Activated CD8-positive, alpha-beta T cell treated with anti-CD3 and anti-CD28 coated beads, Interleukin-2, amount 10 ng/mL, durations not matched to agents 7 days and 5 days (primary cell): ENCODE results near the gene CARD9. TPM values are rescaled to one million over a fixed set of nuclear protein-coding genes. Genes with fewer than 3 reads are reported as not detected.

Experiments used
- ATAC-seq: fragments of 150-1000 bp; cut with Tn5 transposase; one replicate; pipeline ENCODE4 v1.10.0; 2021; ENCODE audit warnings: moderate library complexity
- CTCF ChIA-PET: fragments of 350-600 bp; sonication (Branson Sonifier 250); formaldehyde crosslinking; loops from one replicate; lab custom pipeline; 2021; ENCODE audit warnings: antibody characterized with exemption; lab: Charles Lee
- POLR2A ChIA-PET: fragments of 350-600 bp; sonication (Branson Sonifier 250); formaldehyde crosslinking; loops from one replicate; lab custom pipeline; 2021; ENCODE audit warnings: antibody characterized with exemption; lab: Charles Lee
- DNase-seq: peaks from one replicate; pipeline ENCODE4 v3.0.0-alpha.2; 2020
- H3K27ac Mint-ChIP-seq: one replicate; pipeline ENCODE4 v1.8.0; 2021; ENCODE audit warnings: mild to moderate bottlenecking, mixed read lengths
- H3K27me3 Mint-ChIP-seq: one replicate; pipeline ENCODE4 v1.8.0; 2021; ENCODE audit warnings: low read depth, mixed read lengths
- H3K36me3 Mint-ChIP-seq: one replicate; pipeline ENCODE4 v1.8.0; 2021; ENCODE audit warnings: low read depth, mixed read lengths
- H3K4me1 Mint-ChIP-seq: one replicate; pipeline ENCODE4 v1.8.0; 2021; ENCODE audit warnings: low read depth, mixed read lengths
- H3K4me3 Mint-ChIP-seq: one replicate; pipeline ENCODE4 v1.8.0; 2021; ENCODE audit warnings: mild to moderate bottlenecking, mixed read lengths
- H3K9me3 Mint-ChIP-seq: one replicate; pipeline ENCODE4 v1.8.0; 2022; ENCODE audit warnings: mixed read lengths; ENCODE audit not compliant: insufficient read depth
- total RNA-seq, 2 experiments: library from RNA; stranded (reverse); gene quantifications; one replicate each; pipeline ENCODE4 v1.2.3, GENCODE V29; 2021

The CARD9 gene
- total RNA-seq, 2 experiments from 2014 or later = 1.3 to 1.4 TPM

DNA sequence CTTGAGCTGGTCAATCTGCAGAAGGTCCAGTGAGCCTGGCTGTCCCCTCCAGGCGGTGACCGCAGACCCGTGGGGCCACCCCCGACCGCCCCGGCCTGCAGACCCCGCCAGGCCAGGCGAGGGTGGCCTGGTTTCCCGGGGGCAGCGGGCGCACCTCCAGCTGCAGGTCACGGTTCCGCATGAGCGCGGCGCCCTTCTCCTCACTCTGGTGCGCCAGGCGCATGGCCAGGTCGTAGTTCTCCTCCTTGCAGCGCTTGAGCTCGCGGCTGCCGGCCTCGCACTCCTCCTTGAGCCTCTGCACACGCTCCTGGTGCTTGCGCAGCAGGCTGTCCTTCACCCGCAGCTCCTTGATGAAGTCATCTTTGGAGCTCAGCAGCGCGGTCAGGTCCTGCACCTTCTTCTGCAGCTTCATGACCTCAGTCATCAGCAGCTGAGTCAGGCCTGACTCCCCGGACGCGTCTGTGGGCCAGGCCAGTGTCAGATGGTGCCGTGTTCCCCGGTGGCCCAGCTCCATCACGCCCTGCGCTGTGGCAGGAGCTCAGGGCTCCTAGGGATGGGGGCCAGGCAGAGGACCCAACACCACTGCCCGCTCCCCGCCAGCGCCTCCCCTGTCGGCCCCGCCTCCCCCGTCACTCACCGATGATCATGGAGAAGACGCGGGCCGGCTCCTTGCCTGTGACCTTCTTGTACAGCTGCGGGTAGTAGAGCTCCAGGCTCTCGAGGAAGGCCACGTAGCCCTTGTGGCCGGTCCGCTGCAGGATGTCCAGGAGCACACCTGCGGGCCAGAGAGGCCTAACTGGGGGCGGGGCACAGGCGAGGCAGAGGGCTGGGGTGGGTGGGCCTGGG, 2.6 kb downstream of the CARD9 start:
- ChIA-PET CTCF (interaction anchor here (1.3 kb wide), 1 partner anchor 14 kb away, joined by 3 read pairs; no protein-coding TSS in a partner anchor), POLR2A (no interaction called here)
- H3K27ac Mint-ChIP-seq = no peak overlapping the region

DNA sequence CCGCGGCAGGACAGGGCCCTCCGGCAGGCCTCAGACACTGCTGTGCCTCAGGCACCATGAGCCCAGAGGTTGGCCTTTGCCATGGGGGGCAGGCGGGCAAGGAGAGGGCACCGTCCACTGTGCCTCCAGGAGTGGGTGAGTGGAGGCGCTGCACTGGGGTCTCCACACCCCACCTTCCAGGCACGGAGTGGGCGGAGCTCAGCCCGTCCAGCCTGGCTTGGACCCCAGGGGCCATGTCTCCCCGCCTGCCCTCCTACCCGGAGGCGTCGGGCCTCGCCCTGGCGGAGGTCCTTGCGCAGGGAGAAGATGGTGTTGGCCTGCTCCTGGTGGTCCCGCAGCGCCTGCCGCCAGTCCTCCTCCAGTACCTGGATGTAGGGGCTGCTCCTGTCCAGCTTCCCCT, 3.4 kb downstream of the CARD9 start:
- no peaks in the 10 kb centered on the region for H3K36me3 Mint-ChIP-seq
- H3K27ac Mint-ChIP-seq = no peak overlapping the region
- ATAC-seq = no peak
- ChIA-PET CTCF (no interaction called here), POLR2A (no interaction called here)
- H3K4me3 Mint-ChIP-seq = no peak overlapping the region
- DNase-seq = no peak
- no peaks in the 10 kb centered on the region for H3K27me3 Mint-ChIP-seq
- peaks cover 3% of the 10 kb centered on the region for H3K4me1 Mint-ChIP-seq
- H3K9me3 Mint-ChIP-seq = no peaks in the 10 kb centered on the region

More for the DNA sequence above, 2.6 kb downstream of the CARD9 start:
- Mint-ChIP-seq H3K27me3 (no peaks in the 10 kb centered on the region), H3K9me3 (no peaks in the 10 kb centered on the region), H3K4me1 (peaks cover 3% of the 10 kb centered on the region), H3K4me3 (no peak overlapping the region), H3K36me3 (no peaks in the 10 kb centered on the region)
- DNase-seq (no peak), ATAC-seq (no peak)

DNA sequence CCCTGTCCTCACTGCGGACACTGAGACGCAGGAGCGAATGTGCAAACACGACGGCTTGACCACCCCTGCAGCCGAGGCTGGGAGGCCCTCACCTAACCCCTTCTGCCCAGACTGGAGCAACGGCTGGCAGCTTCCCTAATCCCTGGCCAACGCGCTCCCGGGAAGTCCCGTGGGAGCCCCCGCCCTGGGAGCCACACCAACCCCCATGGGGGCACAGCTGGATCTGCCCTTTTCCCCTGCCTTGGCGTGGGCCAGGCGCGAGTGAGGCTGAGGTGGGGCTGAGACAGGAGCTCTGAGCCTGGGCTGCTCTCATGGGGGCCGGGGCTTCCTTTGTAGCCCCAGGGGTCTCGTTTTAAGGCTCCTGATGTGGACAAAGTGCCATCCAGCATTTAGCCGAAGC, 5.3 kb downstream of the CARD9 start:
- CTCF ChIA-PET = no interaction called here
- ATAC-seq (no peak), DNase-seq (no peak)
- POLR2A ChIA-PET = no interaction called here
- H3K4me3 Mint-ChIP-seq = no peak overlapping the region
- no peaks in the 10 kb centered on the region for H3K27me3 Mint-ChIP-seq
- no peak overlapping the region for H3K27ac Mint-ChIP-seq
- H3K9me3 Mint-ChIP-seq = no peaks in the 10 kb centered on the region
- H3K4me1 Mint-ChIP-seq = peaks cover 9% of the 10 kb centered on the region
- no peaks in the 10 kb centered on the region for H3K36me3 Mint-ChIP-seq

DNA sequence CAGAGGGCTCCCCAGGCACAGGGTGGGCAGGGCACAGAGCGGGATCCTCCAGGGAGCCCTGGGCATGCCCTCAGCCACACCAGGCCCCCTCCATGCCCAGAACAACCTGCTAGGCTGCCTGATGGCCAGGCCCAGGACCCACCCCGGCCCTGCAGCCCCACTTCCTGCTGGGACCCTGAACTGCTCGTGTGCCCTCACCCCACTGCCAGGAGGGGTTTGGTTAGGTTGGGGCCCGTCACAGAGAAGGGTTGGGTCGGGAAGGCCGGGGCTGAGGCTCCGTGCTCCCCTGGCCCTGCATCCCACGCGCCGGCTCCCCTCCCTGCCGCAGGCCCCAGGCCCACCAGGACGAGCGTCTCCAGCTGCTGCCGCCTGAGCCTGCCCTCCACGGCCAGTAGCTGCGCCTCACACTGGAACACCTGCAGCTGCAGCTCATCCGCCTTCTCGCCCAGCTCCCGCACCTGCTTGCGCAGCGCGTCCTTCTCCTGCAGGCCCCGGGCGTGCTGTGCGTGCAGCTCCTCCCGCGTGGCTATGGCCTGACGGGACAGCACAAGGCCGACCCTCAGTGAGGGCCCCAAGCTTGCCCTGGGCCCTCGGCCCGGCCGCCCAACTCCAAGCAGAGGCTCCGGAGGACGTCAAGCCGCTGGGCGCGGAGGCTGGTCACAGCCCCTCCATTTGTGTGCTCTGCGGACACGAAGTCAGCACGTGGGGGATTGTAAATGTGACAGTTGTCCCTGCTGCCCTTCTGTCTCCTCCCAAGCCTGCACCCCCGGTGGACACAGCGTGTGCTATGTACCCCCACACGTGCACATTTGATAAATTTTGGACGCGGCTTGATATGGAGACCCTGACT, 5.9 kb downstream of the CARD9 start:
- Mint-ChIP-seq H3K9me3 (no peaks in the 10 kb centered on the region), H3K4me3 (no peak overlapping the region), H3K27me3 (no peaks in the 10 kb centered on the region), H3K27ac (no peak overlapping the region), H3K4me1 (peaks cover 10% of the 10 kb centered on the region), H3K36me3 (no peaks in the 10 kb centered on the region)
- CTCF ChIA-PET = interaction anchor here (1.2 kb wide), 1 partner anchor 33 kb away, joined by 3 read pairs; no protein-coding TSS in a partner anchor
- POLR2A ChIA-PET = interaction anchor here (1.2 kb wide), 1 partner anchor 9 kb away, joined by 4 read pairs; no protein-coding TSS in a partner anchor
- DNase-seq (no peak), ATAC-seq (no peak)

DNA sequence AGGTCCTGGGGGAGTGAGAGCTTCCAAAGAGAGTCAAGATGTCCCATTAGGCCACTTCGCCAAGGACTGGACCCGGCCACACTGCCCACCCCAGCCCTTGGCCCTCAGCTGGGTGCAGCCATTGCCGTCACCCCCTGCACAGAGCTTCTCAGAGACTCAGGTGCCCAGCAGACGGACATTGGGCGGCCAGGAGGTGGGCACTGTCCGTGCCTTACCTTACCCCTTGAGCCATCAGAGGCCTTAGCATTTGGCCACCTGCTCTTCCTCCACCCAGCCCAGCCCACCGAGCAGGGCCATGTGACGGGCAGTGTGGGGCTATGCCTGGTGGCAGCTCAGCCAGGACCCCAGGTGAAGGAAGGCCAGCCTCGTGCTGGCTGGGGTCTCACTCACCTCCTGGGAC, 6.6 kb downstream of the CARD9 start:
- no peaks in the 10 kb centered on the region for H3K9me3 Mint-ChIP-seq
- CTCF ChIA-PET = interaction anchor here (1.1 to 1.2 kb wide), 2 partner anchors 30 to 34 kb away, joined by 3 read pairs; no protein-coding TSS in a partner anchor

DNA sequence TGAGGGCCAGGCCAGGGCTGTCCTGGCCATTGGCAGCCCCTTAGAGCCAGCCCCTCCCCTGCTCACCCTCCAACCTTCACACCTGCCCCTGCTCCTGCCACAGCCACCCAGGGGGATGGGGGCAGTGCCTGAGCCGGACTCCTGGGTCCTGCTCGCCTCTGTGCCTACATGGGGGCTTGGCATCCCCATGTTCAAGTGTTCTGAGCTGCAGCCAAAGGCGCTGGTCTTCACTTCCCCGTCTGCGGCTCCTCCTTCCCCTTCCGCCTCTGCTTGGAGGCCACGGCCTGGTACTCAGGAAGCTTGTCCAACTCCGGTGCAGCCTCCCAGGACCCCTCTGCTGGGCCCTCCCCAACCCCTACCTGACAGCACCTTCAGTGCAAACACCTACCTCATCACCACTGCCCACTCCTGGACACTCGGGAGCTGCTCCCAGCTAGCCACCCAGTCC, 7.7 kb downstream of the CARD9 start:
- DNase-seq (no peak), ATAC-seq (no peak)
- peaks cover 12% of the 10 kb centered on the region for H3K4me1 Mint-ChIP-seq
- CTCF ChIA-PET = interaction anchor here (1.1 kb wide), 1 partner anchor 31 kb away, joined by 3 read pairs; no protein-coding TSS in a partner anchor
- H3K4me3 Mint-ChIP-seq = no peak overlapping the region
- no peaks in the 10 kb centered on the region for H3K27me3 Mint-ChIP-seq
- H3K36me3 Mint-ChIP-seq = no peaks in the 10 kb centered on the region
- H3K27ac Mint-ChIP-seq = no peak overlapping the region
- POLR2A ChIA-PET = interaction anchor here (1.2 kb wide), 1 partner anchor 11 kb away, joined by 4 read pairs; no protein-coding TSS in a partner anchor
- no peaks in the 10 kb centered on the region for H3K9me3 Mint-ChIP-seq

More for the DNA sequence above, 6.6 kb downstream of the CARD9 start:
- Mint-ChIP-seq H3K4me3 (no peak overlapping the region), H3K27me3 (no peaks in the 10 kb centered on the region), H3K36me3 (no peaks in the 10 kb centered on the region), H3K27ac (no peak overlapping the region), H3K4me1 (peaks cover 12% of the 10 kb centered on the region)
- ATAC-seq (no peak), DNase-seq (no peak)
- POLR2A ChIA-PET = interaction anchor here (1.2 kb wide), 1 partner anchor 10 kb away, joined by 4 read pairs; no protein-coding TSS in a partner anchor

DNA sequence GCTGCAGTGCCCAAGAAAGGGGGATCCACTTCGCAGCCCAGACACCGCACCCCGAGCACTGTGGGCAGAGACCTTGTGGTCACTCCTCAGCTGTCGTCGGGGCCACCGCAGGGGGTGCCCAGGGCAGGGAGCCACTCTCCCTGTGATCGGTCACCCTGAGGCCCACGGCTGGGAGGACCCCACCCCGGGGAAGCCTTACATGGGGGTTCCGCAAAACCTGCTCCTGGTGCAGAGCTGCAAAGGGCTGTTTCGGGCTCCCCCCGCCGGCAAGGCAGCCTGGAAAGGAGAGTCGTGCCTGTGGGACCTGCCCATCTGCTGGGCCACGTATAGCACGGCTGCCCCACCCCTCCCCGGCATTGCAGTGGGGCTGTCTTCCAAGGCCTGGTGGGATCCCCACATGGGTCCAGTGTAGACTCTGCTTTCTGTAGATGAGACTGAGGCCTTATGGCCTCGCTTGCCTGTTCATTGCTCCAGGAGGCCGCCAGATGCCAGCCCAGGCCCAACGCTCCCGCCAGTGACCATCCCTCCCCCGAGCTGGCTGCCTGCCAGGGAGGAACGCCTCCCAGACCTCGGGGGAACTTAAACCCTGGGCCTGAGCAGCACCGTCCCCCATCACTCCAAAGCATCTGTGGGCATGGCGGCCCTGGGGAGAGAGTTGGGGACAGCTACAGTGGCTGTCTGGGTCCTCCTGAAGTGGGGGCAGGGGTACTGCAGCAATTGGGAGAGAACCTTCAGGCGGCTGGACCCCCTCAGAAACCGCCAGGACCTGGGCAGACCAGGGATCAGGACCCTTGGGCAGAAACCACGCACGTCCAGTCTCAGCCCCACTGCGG, 8.3 kb downstream of the CARD9 start:
- H3K27me3 Mint-ChIP-seq = no peaks in the 10 kb centered on the region
- ATAC-seq = no peak
- CTCF ChIA-PET = no interaction called here

DNA sequence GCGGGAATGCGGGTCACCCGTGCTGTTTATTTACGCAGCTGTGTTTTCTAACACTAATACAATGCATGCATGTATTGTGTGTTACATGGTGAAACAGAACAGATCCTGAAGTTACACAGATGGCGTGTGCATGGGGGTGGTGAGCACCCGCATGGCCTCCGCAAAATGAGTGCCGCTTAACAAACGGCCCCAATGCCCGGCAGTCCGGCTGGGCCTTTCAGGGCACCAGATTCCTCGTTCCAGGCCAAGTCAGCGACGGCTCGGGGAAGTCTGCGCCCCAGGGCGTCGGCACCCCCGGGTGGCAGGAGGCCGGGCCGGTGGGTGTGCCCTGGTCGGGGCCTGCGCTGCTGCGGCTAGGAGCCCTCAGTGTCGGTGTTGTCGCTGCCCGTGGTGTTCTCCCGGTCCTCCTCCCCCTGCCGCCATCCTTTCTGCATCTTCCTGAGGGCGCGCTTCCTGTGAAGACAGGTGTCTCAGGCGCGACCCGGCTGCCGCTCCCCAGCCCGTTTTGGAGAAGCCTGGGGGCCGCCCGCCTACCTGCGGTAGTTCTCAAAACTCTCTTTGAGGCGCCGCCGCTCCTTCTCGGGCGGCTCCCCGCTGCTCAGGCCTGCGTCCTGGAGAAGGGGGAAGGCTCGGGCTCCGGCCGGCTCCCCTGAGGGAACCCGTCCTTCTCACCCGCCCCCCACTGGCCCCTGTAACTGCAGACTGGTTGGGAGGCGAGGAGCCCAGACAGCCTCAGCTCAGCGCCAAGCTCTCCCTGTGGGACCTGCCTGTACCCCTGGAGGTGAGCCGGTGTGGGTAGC, 9.3 kb downstream of the CARD9 start:
- Mint-ChIP-seq H3K27ac (no peak overlapping the region), H3K9me3 (no peaks in the 10 kb centered on the region), H3K4me3 (peak overlapping the region; percentile 42), H3K36me3 (no peaks in the 10 kb centered on the region), H3K4me1 (peaks cover 12% of the 10 kb centered on the region), H3K27me3 (no peaks in the 10 kb centered on the region)
- ATAC-seq = no peak
- ChIA-PET POLR2A (interaction anchor here (0.6 to 1.7 kb wide), 8 partner anchors 10 to 207 kb away, joined by 3 to 8 read pairs (median 4); partner anchors contain the start of gene INPP5E), CTCF (interaction anchor here (0.6 to 1.6 kb wide), 13 partner anchors 13 to 337 kb away, joined by 3 to 11 read pairs (median 5); partner anchors contain the start of genes ENTR1 and PMPCA)
- no peak for DNase-seq

More for the DNA sequence above, 8.3 kb downstream of the CARD9 start:
- Mint-ChIP-seq H3K9me3 (no peaks in the 10 kb centered on the region), H3K36me3 (no peaks in the 10 kb centered on the region), H3K27ac (no peak overlapping the region), H3K4me3 (no peak overlapping the region), H3K4me1 (peaks cover 12% of the 10 kb centered on the region)
- POLR2A ChIA-PET = interaction anchor here (1.5 kb wide), 1 partner anchor 44 kb away, joined by 5 read pairs; no protein-coding TSS in a partner anchor
- DNase-seq = no peak

DNA sequence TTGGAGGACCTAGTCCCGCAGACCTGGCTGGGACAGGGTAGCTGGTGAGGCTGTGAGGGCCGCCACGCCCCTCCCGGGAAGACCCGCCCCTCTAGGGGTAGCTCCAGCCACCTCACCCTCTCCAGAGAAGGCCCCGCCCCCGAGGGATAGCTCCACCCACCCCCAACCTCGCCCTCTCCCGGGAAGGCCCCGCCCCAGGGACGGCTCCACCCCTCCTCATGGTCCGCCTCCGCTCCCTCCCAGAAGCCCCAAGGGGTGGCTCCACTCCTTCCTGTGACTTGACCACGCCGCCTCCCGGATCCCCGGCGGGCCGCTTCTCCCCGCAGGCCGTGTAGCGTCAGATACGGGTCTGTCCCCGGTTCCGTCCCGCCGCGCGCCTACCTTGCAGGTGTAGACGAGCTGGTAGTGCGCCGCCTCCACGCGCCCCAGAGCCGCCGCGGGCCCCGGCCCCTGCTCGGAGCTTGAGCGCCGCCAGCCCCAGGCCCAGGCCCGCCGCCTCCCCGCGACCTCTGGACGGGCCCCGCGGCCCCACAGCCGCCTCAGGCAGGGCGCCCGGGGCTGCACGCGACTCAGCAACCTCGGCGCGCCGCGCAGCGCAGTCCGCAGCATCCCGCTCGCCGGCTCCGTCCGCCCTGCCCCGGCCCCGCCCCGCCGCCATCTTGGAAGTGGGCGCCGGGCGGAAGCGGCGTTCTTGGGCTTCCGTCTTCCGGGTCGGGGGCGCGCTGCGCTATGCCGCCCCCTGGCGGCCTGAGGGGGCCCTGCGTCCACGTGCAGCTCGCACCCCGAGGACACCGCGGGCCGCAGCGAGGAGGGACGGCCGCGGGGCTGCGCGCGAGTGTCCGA, 10.1 kb downstream of the CARD9 start, which contains the start of gene DNLZ:
TSS of gene DNLZ (minus strand) at position 639 of the 843 bp plus-strand sequence. CDS start at position 609, 30 bp downstream.
- ChIA-PET CTCF (interaction anchor here (0.6 to 1.6 kb wide), 16 partner anchors 14 to 338 kb away, joined by 3 to 11 read pairs (median 4); partner anchors contain the start of genes ENTR1 and PMPCA), POLR2A (interaction anchor here (0.5 to 1.7 kb wide), 14 partner anchors 9 to 444 kb away, joined by 3 to 8 read pairs (median 3); partner anchors contain the start of genes CARD9, GPSM1 and INPP5E)
- Mint-ChIP-seq H3K4me3 (peak within 1 kb of the TSS; percentile 84), H3K4me1 (peaks cover 12% of the 10 kb centered on the region), H3K36me3 (no peaks in the 10 kb centered on the region), H3K9me3 (no peaks in the 10 kb centered on the region), H3K27me3 (no peaks in the 10 kb centered on the region), H3K27ac (peak within 1 kb of the TSS; percentile 91)
- ATAC-seq = peak; percentile 90
- peak; percentile 96 for DNase-seq
